Spleen (tissue), 7 donors: Measurements from ENCODE around the gene PDE5A.

Source experiments
- POLR2A ChIP-seq, 3 donors: fragments of 450-650 bp; IDR thresholded peaks; one replicate each; pipeline ENCODE4 v1.5.1; 2017; ENCODE audit warnings: antibody characterized with exemption in 3 of 3, mild to moderate bottlenecking in 1 of 3
- POLR2AphosphoS5 ChIP-seq, 3 donors: sonication (generic); formaldehyde crosslinking; IDR thresholded peaks; one replicate each; pipeline ENCODE4 v1.5.1; 2017; ENCODE audit warnings: antibody characterized with exemption in 3 of 3
- TF ChIP-seq, protein P1 (sequence below), 11 experiments: fragments of 200-600 bp in 7 of 11; fragments of 450-650 bp in 4 of 11; sonication (generic) in 4 of 11; IDR thresholded peaks in 8 of 11; conservative IDR thresholded peaks in 3 of 11; 1 replicate in 7 of 11; 2 replicates in 4 of 11; pipeline versions ENCODE4 v1.4.0 to v1.8.0; 2016 to 2021; ENCODE audit warnings: antibody characterized with exemption in 11 of 11, inconsistent platforms in 4 of 11, mild to moderate bottlenecking in 1 of 11
- donor health status: DM: no; HTN: no; CAD: no; lungs with moderate emphysema.
- donor health status: DM: no; HTN: no; CAD: no.
- donor health status: DM: no; HTN: no; CAD: no.

DNA sequence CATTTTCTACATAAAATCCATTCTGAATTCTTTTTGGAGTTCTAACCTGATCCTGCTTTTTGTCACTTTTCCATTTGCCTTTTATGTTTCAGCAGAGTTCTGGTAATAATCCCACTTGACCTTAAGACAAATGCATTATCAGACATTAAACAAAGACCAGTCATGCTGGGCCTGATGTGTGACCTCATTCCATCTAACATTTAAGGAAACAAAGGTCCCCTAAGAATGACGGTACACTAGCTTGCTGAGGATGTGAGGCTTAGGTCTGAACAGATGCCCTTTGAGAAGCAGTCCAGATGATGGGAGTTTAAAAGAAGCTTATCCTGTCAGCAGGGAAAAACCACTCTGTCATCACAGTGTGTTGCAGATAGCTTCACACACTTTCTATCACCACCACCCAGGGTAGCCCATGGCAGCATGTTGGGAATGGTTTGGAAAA, 38.1 kb upstream of the PDE5A start:
- TF ChIP-seq POLR2AphosphoS5 (IDR thresholded peaks at IDR 0.05), result no peak
- TF ChIP-seq, protein P1, sequence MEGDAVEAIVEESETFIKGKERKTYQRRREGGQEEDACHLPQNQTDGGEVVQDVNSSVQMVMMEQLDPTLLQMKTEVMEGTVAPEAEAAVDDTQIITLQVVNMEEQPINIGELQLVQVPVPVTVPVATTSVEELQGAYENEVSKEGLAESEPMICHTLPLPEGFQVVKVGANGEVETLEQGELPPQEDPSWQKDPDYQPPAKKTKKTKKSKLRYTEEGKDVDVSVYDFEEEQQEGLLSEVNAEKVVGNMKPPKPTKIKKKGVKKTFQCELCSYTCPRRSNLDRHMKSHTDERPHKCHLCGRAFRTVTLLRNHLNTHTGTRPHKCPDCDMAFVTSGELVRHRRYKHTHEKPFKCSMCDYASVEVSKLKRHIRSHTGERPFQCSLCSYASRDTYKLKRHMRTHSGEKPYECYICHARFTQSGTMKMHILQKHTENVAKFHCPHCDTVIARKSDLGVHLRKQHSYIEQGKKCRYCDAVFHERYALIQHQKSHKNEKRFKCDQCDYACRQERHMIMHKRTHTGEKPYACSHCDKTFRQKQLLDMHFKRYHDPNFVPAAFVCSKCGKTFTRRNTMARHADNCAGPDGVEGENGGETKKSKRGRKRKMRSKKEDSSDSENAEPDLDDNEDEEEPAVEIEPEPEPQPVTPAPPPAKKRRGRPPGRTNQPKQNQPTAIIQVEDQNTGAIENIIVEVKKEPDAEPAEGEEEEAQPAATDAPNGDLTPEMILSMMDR (IDR thresholded peaks at IDR 0.05 in 8 of 11, conservative IDR thresholded peaks at IDR 0.05 in 3 of 11), result no peak
- TF ChIP-seq POLR2A (IDR thresholded peaks at IDR 0.05), result no peak
